Measurements from ENCODE around the gene OR8D4.

DNA sequence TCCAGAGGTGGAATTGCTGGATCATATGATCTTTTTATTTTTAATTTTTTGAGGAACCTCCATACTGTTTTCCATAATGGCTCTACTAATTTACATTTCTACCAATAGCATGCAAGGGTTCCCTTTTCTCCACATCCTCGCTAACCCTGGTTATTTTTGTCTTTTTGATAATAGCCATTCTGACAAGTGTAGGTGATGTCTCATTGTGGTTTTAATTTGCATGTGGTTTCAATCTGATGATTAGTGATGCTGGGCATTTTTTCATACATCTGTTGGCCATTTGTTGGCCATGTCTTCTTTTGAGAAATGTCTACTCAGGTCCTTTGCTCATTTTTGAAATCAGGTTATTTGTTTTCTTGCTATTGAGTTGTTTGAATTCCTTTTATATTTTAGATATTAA, 22.1 kb downstream of the OR8D4 start:
- TF ChIP-seq CTCF (IDR thresholded peaks at IDR 0.05 in 2 of 3, conservative IDR thresholded peaks at IDR 0.05 in 1 of 3; ENCODE audit: control insufficient read depth in 2 of 3, extremely low read depth in 1 of 3, insufficient read depth in 1 of 3, low read depth in 3 of 3, low read length in 3 of 3) (no peak), CHD2 (IDR thresholded peaks at IDR 0.05; ENCODE audit: borderline replicate concordance, low read depth, low read length) (no peak), FOXK2 (IDR thresholded peaks at IDR 0.05) (no peak), HDAC6 (IDR thresholded peaks at IDR 0.05; ENCODE audit: unreplicated experiment) (no peak), SMC3 (IDR thresholded peaks at IDR 0.05; ENCODE audit: borderline replicate concordance, low read length) (no peak), JUNB (IDR thresholded peaks at IDR 0.05) (no peak)
- TF ChIP-seq, protein P1, sequence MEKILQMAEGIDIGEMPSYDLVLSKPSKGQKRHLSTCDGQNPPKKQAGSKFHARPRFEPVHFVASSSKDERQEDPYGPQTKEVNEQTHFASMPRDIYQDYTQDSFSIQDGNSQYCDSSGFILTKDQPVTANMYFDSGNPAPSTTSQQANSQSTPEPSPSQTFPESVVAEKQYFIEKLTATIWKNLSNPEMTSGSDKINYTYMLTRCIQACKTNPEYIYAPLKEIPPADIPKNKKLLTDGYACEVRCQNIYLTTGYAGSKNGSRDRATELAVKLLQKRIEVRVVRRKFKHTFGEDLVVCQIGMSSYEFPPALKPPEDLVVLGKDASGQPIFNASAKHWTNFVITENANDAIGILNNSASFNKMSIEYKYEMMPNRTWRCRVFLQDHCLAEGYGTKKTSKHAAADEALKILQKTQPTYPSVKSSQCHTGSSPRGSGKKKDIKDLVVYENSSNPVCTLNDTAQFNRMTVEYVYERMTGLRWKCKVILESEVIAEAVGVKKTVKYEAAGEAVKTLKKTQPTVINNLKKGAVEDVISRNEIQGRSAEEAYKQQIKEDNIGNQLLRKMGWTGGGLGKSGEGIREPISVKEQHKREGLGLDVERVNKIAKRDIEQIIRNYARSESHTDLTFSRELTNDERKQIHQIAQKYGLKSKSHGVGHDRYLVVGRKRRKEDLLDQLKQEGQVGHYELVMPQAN (conservative IDR thresholded peaks at IDR 0.05): no peak

Data from GM12878 (cell line).